LNCaP clone FGC (cell line): ENCODE data around the gene PNLIP.

ENCODE experiments used
- DNase-seq: peaks from one replicate; pipeline ENCODE4 v3.0.0-alpha.2; 2011; ENCODE audit warnings: low read depth
- H3K4me3 ChIP-seq: 2 replicates; pipeline ENCODE4 v1.5.1; 2011; ENCODE audit warnings: mild to moderate bottlenecking, low read depth, low read length, control low read depth
- CTCF ChIP-seq: IDR thresholded peaks from 2 replicates; pipeline ENCODE4 v1.5.1; 2012; ENCODE audit warnings: mild to moderate bottlenecking; ENCODE audit not compliant: control insufficient read depth, insufficient read depth; ENCODE audit errors: extremely low read depth

PNLIP gene

GRCh38 chr10:116602648-116603400, 57.1 kb downstream of the PNLIP start:
- no peak for TF ChIP-seq CTCF
- no peak for DNase-seq

GRCh38 chr10:116606061-116606483, 60.3 kb downstream of the PNLIP start:
- no peak overlapping the region for H3K4me3 ChIP-seq
- no peak for TF ChIP-seq CTCF
- no peak for DNase-seq

More at GRCh38 chr10:116602648-116603400, 57.1 kb downstream of the PNLIP start:
- no peak overlapping the region for H3K4me3 ChIP-seq

- no peak for DNase-seq
- H3K4me3 ChIP-seq, result no peak overlapping the region
- no peak for TF ChIP-seq CTCF
These were observed 61.6 kb downstream of the PNLIP start for GRCh38 chr10:116607336-116607735.

GRCh38 chr10:116608686-116609594, 63.2 kb downstream of the PNLIP start:
- DNase-seq, result no peak
- H3K4me3 ChIP-seq, result no peak overlapping the region
- no peak for TF ChIP-seq CTCF

GRCh38 chr10:116610443-116611152, 64.9 kb downstream of the PNLIP start:
- TF ChIP-seq CTCF, result no peak
- no peak for DNase-seq
- no peak overlapping the region for H3K4me3 ChIP-seq

DNA sequence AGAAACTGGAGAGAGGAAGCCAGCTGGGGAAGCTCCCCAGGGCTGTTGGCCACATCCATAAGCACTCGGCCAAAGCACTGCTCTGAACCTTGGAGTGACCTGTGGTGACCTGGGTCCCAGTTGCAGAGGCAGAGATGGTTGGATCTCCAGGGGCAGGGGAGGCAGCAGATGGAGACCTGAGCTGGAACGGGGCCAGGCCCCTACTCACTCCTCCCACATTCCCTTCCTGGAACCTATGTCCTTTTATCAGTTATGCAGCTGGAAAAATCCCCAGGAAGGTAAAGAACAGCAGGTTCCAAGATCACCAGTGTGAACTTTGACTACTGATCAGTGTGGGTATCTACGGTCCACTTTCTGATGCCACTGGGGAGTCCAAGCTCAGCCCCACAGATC, 65.4 kb downstream of the PNLIP start:
- DNase-seq, result no peak
- H3K4me3 ChIP-seq, result no peak overlapping the region
- no peak for TF ChIP-seq CTCF
